Measurements from ENCODE around the gene PODXL2. TPM values are rescaled to one million over a fixed set of nuclear protein-coding genes. Genes with fewer than 3 reads are reported as not detected.
A peak's percentile ranks its signal among the peaks of the same experiment; 100 is the strongest.

The PODXL2 gene
- total RNA-seq, 1 donor from 2014 or later, result 182 TPM

- no peak for FAIRE-seq
- no peak for DNase-seq (ENCODE audit: low spot score in 2 of 2)
Observed at GRCh38 chr3:127625821-127626220, 3.2 kb upstream of the PODXL2 start.

DNA sequence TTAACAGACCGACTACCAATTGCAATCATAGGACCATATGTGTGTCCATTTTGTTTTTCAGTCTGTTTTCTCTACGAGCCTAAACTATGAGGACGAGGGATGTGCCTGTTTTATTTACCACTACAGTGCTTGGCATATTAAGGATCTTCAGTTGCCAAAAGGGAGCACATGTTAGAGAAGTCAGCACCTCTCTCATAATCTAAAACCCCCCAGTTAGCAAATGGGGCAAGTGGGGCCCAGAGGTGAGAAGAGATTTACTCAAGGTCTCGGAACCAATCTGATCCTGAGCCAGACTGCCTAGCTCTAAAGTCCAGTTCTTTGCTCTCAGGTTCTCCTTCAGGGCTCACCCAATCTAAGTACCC is 578 bp upstream of the PODXL2 start:
- DNase-seq (ENCODE audit: low spot score in 2 of 2), result no peak
- FAIRE-seq, result no peak

DNA sequence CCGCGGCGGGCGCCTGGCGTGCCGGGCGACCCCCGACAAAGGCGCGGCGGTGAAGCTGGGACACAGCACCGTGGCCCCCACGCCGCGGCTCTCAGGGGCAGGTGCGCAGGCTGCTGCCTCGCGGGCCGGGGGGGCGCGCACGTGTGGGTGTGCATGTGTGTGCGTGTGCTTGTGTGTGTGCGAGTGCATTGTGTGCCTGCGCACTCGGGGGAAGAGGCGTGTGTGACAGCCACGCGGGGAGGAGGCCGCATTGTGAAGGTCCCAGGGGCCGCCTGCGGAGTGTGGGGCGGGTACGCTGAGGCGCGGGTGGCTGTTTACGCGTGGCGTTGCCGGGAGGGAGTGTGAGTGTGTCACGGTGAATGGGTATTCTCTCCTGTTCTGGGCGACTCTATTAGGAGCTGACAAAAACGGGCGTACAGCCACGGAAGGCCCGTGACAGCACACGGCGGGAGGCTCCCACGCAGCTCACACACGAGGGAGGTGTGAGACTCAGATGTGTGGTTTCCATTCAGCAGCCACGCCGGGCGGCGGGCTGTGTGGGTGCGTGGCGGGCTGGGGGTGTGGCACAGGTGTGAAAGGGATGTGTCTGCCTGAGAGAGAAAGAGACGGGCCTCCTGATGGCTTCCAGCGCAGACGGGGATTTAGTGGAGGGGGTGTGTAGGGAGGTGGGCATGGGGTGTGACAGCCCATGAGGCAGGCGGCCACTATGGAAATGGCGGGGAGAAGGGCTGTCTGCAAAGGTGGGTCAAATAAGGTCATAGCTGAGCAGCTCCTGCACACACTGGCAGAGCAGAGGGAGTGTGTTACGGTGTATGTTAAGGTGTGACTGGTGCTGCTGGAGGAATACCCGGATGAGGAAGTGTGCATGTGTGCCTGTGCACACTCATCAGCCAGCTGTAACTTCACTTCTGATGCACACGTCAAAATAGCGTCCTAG is 750 bp downstream of the PODXL2 start:
- DNase-seq (ENCODE audit: low spot score in 2 of 2) (peak in 1 of 2 donors; percentile 49), FAIRE-seq (no peak)

GRCh38 chr3:127630811-127631714 is 2.1 kb downstream of the PODXL2 start:
- FAIRE-seq, result no peak
- no peak for DNase-seq (ENCODE audit: low spot score in 2 of 2)

DNA sequence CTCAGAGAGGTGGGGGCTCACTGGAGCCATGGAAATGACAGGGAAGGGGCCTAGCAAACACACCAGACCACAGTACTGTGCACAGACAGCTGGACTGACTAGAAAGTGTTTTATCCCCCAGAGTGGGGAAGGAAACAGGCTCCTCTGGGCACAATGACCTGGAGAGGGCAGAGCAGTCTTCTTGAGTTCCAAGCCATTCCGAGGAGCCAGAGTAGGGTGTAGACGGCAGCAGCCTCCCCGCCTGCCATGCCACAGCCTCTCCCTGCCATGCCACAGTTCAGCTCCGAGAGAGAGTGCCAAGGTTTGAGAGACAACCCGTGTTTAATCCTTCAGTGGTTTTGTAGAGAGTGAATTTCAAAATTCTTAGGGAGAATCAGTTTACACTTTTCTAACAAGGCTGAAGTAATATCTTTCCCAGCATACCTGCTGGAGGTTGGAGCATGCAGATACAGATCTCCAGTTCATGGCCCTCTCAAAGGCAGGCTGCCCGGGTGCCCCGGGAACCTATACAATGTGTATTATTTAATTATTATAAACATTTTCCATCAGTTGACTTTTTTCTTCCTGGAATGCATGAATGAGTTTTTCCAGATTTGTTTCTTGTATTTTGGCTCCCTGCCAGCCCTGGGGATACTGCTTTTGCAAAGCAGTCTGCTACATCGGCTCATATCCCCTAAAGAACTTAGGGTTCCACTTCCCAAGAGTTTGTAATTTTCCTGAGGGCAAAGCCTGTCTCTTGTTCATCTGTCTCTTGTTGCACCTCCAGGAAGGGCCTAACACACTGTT is 3.2 kb downstream of the PODXL2 start:
- DNase-seq (ENCODE audit: low spot score in 2 of 2) (no peak), FAIRE-seq (no peak)

DNA sequence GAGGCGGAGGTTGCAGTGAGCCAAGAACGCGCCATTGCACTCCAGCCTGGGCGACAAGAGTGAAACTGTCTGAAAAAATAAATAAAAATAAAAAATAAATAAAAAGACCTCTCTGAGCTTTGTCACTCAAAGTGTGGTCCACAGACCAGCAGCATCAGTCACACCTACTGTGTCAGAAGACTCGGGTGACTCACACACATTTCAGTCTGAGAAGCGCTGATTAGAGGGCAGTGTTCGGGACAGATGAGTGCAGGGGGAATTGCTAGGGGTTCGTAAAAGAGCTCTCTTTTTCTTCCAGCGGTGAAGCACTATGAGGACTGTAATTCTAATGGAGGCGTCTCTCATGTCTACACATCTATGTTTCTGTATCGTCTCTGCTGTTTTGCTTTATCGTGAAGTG is 5.7 kb downstream of the PODXL2 start:
- DNase-seq (ENCODE audit: low spot score in 2 of 2), result no peak
- no peak for FAIRE-seq

DNA sequence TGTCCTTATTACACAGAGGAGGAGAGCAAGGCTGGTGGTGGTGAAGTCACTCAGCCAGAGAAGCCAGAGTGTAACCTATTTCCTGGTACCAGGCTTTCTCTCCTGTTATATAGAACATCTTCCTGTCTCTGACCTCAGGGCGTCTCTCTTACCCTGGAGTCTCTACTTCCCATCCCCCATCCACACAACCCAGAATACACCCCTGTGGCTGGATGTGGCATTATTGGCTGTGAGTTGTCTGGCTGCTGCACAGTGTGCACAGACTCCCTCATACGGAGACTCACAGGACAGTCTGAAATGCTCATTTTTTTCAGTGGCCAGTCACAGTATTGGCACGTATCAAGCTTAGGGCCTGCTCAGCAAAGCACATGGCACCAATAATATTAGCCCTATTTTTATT is 8.6 kb downstream of the PODXL2 start:
- FAIRE-seq, result no peak
- no peak for DNase-seq (ENCODE audit: low spot score in 2 of 2)

DNA sequence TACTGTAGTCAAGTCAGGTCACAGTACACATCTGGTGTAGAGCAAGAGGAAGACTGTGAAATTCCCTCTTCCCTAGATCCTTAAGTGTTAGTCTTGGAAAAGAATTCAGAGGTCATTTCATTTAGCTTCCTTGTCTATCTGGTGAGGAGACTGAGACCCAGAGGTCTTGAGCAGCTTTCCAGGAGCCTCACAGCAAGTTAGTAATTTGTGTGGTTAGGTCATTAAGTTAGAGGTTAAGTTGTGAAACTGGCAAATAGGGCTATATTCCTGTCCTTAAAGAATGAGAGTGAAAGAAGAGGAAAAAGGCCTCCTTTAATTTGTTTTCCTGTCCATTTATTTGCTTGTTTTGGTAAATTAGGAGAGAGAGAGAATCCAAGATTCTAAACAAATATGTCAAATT is 9.0 kb downstream of the PODXL2 start:
- DNase-seq (ENCODE audit: low spot score in 2 of 2) (no peak), FAIRE-seq (no peak)

DNA sequence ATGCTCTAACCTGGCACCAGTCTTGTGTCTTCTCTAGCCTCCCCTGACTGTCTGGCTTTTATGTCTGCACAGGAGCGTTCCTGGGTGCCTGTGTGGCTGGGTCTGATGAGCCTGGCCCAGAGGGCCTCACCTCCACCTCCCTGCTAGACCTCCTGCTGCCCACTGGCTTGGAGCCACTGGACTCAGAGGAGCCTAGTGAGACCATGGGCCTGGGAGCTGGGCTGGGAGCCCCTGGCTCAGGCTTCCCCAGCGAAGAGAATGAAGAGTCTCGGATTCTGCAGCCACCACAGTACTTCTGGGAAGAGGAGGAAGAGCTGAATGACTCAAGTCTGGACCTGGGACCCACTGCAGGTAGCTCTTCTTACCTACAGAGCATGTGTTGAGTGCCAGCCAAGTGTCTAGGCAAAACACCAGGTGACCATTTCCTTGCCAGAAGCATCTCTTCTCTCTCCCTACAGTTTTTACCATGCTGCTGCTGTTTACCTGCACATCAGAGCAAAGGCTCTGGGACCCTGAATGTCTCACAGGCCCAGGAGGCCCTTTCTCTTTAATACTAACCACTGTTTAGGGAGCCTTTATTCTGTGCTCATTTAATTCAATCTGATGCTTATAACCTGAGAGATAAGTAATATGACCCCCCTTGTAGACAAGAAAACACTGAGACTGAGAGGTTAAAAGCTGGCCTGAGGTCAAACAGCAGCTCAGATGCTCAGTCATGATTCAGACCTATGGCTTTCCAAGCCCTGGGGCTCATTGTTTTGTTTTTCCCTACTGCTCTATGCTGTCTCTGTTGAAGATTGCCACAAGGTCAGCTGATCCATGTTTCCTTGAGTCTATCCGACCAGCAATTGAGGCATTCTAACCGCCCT is 10.4 kb downstream of the PODXL2 start:
- no peak for DNase-seq (ENCODE audit: low spot score in 2 of 2)
- no peak for FAIRE-seq

GRCh38 chr3:127640042-127640355 is 11.0 kb downstream of the PODXL2 start:
- FAIRE-seq (no peak), DNase-seq (ENCODE audit: low spot score in 2 of 2) (no peak)

- no peak for DNase-seq (ENCODE audit: low spot score in 2 of 2)
- FAIRE-seq, result no peak
Observed at GRCh38 chr3:127644641-127645370, 15.8 kb downstream of the PODXL2 start.

GRCh38 chr3:127645371-127646015 is 16.5 kb downstream of the PODXL2 start:
- DNase-seq (ENCODE audit: low spot score in 2 of 2), result no peak
- FAIRE-seq, result no peak

DNA sequence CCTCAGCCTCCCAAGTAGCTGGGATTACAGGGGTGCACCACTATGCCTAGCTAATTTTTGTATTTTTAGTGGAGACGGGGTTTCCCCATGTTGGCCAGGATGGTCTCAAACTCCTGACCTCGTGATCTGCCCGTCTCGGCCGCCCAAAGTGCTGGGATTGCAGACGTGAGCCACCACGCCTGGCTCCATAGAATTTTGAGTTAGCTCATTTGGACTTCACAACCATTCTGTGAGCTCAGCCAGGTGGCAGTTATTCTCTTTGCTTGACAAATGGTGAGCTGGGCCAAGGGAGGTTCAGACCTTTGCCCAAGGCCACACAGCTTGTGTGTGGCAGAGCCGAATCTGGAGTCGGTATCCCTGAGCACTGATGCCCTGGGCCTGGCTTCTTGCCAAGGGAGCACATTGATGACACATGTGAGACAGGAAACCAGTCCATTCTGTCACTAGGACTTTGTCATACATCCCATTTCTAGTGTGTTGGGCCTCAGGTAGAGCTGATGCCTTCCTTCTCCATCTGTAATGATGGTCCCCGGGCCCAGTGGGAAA is 17.6 kb downstream of the PODXL2 start:
- FAIRE-seq (no peak), DNase-seq (ENCODE audit: low spot score in 2 of 2) (no peak)

GRCh38 chr3:127647166-127647844 is 18.3 kb downstream of the PODXL2 start:
- DNase-seq (ENCODE audit: low spot score in 2 of 2) (no peak), FAIRE-seq (no peak)

DNA sequence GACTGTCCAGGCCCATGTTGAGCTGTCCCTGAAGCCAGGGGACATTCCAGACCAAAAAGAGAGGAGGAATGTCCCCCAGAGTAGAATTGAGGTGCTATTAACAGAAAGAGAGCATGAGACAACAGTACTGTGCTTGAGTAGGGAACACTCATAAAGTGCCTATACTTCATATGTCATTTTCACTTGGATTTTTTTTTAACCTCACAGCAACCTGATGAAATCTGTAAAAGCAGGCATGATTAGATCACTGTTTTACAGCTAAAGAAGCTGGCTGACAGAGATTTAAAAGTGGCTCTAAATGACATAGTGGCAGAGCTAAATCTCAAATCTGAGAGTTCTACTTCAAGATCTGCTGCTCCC is 18.8 kb downstream of the PODXL2 start:
- no peak for DNase-seq (ENCODE audit: low spot score in 2 of 2)
- no peak for FAIRE-seq

- no peak for FAIRE-seq
- no peak for DNase-seq (ENCODE audit: low spot score in 2 of 2)
Observed at GRCh38 chr3:127650236-127650635, 21.3 kb downstream of the PODXL2 start.

DNA sequence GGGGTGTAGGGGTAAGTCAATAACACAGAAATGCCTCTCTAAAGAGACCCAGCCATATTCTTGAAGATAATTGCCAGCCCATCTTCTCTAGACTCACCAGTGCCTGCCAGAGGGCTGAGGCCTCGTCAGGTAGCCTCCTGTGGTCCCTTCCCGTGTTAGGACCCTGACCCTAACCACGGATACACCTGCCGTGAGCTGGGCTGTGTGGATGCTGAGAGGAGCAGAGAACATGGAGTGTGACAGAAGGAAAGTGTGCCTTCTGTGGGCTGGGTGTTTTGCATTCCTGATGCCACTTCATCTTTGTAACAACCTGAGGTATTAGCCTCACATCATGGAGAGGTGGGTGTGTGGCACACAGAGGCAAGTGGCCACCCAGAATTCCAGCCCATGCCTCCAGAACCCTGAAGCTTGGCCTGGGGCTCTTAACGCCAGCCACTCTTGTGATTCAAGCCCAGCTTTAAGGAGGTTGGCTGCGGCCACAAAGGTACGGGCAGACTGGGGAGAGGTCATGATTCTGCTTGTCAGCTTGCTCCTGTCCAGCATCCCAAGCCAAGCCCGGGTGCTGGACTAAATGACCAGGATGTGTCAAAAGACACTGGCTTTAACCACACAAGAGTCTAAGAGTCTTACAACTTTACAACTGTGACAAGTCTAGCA is 22.7 kb downstream of the PODXL2 start:
- DNase-seq (ENCODE audit: low spot score in 2 of 2), result no peak
- no peak for FAIRE-seq

Measured in frontal cortex (tissue), 4 donors.